GM04503 (cell line): Measurements from ENCODE around the gene PTDSS2.
"Not testable (repeated sequence)": the region's sequence is repeated elsewhere in the genome, so short reads cannot be mapped to it uniquely, and the experiment has no call there.

Experiments used
- DNase-seq: peaks from one replicate; pipeline ENCODE4 v3.0.0-alpha.2; 2012; ENCODE audit warnings: low read depth

The PTDSS2 gene

DNA sequence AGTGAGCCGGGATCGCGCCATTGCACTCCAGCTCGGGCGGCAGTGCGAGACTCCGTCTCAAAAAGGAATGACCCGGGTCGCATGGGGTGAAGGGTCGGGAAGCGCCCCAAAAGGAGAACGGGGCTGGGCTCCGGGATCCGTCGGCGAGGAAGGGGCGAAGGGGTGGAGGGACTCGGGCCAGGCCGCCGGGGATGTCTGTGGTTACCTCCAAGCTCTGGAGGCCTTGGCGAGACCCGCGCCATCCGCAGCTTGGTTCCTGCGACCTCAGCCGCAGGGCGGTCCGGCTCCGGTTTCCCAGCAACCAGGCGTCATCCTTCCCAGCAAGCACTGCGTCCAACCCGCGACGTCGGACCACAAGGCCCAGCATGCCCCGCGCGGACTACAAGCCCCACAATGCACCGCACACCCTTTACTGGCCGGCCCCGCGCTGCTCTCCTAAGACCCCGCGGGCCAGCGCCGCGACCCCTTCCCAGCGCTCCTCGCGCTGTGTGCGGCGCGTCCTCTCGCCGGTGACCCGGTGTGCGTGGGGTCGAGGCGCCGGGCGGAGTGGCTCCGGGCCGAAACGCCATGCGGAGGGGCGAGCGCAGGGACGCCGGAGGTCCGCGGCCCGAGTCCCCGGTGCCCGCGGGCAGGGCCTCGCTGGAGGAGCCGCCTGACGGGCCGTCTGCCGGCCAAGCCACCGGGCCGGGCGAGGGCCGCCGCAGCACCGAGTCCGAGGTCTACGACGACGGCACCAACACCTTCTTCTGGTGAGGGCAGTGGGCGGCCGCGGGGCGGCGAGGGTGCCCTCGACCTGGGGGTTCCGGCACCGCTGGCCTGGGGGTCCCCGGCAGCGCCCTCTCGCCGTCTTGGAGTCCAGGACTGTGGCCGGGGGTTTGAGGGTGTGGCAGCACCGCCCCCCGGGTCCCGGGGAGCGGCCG lies at the start of gene PTDSS2:
PTDSS2 (plus strand) TSS at position 391 of the 920 bp plus-strand sequence; CDS start at position 568, 177 bp downstream.
- peak; percentile 60 for DNase-seq

- not testable (repeated sequence) for DNase-seq
Observed at GRCh38 chr11:401196-401595, 48.9 kb upstream of the PTDSS2 start.

GRCh38 chr11:403021-403760 lies 46.9 kb upstream of the PTDSS2 start:
- DNase-seq: no peak

DNA sequence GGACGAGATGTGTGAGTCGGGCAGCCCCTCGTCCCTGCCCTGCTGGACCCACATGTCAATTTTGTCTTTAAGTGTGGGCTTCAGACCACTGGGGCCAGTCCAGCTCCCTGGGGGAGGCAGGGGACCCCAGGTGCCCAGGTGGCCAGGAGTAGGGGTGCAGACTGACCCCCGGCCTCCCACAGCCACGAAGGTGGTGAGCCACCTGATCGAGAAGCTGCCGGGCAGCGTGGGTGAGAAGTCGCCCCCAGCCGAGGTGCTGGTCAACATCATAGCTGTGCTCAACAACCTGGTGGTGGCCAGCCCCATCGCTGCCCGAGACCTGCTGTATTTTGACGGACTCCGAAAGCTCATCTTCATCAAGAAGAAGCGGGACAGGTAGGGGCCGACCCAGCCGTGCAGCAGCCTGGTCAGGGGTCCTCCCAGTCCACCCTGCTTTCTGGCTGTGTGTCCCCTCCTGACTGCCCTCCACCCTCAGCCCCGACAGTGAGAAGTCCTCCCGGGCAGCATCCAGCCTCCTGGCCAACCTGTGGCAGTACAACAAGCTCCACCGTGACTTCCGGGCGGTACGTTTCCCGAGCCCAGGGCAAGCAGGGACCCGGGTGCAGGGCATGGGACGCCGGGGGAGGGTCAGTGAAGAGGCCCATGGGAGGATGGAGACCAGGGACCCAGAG lies 46.2 kb upstream of the PTDSS2 start:
- DNase-seq: no peak

DNA sequence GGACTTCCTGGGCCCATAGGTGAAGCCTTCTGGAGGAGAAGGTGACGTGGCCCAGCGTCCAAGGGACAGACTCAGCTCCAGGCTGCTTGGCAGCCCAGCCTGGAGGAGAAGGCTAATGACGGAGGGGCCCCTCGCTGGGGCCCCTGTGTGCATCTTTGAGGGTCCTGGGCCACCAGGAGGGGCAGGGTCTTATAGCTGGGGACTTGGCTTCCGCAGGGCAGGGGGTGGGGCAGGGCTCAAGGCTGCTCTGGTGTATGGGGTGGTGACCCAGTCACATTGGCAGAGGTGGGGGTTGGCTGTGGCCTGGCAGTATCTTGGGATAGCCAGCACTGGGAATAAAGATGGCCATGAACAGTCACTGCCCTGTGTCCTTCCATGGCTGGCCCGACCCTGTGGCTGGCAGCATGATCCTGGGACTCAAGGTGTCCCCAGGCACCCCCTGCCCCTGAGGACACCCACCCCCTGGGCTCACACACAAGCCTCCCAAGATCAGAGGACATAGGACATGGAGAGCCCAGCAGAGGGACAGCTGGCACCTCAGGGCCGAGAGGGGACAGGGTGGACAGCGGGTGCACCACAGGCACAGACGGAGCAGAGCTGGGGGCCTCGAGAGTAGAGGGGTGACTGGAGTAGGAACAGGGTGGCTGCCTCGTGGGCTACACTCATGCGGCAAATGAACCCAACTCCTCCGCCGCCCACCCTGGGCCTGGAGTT lies 45.4 kb upstream of the PTDSS2 start:
- no peak for DNase-seq

DNA sequence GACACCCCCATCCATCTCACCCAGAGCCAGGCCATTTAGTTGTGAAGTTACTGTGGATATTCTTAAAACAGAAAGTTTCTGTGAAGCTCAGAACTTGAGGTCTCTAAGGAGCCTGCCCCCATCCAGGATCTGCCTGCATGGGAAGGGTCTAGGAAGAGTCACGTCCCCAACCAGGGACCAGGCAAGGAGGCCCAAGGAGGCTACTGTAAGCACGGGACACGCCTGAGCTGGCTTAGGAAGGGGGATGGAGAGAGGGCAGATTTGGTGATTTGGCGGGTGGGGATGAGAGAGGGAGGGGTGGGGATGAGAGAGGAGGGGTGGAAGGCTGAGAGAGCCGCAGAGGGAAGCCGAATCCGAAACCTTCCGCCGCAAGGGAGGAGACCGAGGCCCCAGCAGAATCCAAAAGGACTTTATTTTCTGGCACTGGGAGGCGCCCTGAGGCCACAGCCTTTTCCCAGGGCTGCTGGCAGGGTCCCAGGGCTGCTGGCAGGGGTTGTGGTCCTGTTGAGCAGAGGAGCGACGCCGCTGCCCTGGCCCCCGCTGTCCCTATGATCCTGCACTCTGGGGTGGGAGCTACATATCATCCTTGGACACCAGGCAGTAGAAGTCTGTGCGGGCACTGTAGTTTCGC lies 44.6 kb upstream of the PTDSS2 start:
- no peak for DNase-seq

DNA sequence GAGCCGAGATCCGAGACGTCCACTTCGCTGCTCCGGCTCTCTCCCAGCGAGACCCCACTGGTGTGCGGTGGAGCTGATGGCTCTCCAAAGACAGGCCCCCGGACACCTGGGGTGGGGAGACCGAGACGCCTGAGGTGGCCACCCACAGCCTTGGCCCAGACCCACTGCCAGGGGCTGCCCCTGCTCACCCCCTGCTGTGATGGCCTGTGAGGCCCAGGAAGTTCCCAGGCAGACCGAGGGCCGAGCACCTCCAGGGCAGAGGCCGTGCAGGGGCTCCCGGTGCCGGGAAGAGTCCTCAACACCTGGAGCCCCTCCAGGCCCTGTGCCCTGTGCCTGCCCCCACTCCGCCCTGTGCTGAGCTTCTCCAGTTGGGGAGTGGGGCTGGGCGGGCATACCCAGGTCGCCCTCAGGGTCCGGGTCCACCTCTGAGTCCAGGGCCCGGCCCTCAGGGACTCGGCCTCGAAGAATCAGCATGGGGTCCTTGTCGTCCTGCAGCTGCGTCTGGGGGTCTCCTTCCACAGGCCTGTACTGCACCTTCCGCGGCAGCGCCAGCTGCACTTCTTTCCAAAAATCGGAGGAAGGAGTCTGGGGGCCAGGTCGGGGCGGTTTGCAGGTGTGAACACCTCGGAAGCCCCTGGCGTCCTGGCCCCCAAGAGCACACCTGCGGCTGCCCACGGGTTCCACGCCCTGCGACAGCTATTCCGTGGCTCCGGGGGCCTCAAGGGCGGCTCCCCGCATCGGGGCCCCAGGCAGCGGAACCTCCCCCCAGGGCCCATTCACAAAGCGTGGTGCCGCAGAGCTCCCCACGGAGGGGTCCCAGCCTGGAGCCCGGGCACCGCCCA lies 43.9 kb upstream of the PTDSS2 start:
- no peak for DNase-seq

DNA sequence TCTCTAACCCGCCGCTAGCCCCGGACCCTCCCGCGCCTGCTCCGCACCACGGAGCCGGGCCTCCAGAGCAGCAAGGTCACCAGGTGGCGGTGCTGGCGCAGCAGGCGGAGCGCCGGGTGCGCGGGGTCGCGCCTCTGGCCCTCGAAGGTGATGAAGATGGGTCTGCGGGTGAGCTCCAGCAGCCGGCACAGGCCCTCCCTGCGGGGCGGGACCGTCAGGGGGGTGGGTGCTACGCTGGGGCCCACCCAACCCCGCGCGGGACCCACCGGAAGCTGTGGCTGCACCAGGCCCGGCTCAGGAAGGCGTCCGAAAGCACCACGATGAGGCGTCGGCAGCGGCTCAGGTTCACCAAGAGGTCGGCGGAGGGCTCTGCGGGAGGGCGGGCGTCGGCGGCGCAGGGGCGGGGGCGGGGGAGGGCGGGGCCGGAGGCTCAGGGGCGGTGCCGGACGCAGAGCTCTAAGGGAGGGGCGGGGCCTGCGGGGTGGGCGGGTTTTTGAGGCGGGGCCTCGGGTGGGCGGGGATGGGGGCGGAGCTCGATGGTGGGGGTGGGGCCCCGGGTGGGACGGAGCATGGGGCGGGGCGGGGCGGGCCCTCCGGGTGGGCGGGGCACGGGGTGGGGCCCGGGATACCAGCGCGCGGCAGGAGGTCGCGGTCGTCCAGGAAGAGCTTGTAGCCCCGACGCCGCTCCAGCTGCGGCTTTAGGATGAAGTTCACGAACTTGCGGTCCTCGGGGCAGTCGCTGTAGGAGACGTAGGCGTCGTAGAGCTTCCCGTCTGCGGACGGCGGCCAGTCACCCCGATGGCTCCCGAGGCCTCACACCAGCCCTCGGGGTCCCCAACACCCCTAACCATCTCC lies 43.1 kb upstream of the PTDSS2 start:
- DNase-seq: peak; percentile 15

- no peak for DNase-seq
Observed at GRCh38 chr11:407651-408123, 42.4 kb upstream of the PTDSS2 start.

GRCh38 chr11:408154-409007 lies 41.7 kb upstream of the PTDSS2 start:
- no peak for DNase-seq

DNA sequence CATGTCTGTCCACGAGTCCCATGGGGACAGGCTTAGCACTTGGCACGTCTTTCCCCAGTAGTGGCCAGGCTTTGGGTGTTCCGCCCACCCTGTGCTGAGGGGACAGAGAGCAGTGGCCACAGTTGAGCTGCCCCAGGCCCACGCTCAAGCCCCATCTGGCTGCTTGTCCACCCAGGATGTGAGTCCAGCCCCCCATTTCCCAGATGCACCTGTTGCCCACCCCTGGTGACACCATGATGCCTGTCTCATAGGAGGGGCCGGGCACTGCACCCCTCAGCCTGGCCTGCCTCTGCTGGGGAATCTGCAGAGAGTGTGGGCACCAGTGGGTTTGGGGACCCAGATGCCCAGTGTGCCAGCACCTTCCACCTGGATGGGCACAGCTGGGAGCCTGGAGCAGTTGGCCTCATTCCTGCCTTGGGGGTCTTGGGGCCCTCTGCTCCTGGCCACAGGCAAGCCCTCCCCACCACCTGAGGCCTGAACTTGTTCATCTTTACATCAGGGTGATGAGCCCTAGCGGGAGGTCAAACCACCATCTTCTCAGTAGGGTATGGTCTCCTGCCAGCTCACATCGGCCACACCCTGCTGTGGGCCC lies 41.0 kb upstream of the PTDSS2 start:
- DNase-seq: no peak

DNA sequence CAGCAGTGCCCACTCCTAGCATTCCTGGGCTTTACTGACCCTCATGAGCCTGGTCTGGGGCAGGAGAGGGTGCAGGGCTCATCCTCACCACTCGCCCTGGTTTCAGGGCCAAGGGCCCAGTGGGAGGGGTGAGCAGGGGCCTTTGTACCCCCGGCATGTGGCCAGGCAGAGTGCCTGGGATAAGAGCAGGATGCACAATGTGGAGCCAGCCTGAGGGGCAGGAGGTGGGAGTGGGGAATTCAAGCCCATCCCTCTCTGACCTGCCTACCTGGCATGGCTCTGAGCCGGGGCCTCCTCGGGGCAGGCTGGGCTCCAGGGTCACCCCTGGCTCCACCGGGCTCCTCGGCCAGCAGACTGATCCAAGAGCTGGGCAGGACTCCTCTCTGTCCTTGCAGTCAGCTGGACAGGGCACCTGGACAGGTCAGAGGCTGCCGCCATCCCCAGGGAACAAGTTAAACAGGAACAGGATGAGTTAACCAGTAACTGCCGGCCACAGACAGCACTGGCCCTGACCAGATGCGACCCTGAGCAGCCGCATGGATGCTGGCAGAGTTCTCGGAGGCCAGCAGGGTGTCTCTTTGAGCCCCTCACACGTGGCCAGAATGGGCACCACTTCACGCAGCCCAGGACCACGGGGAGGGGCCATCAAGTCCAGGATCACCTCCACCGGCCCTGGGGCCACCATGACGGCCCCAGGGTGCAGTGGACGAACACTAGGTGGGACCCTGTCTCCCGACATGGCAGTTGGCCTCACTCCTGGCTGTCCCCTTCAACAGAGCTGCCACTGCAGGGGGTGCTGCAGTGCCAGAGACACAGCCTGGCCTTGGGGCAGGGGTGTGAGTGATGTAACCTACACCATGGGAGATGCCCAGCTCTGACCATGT lies 40.2 kb upstream of the PTDSS2 start:
- no peak for DNase-seq

DNA sequence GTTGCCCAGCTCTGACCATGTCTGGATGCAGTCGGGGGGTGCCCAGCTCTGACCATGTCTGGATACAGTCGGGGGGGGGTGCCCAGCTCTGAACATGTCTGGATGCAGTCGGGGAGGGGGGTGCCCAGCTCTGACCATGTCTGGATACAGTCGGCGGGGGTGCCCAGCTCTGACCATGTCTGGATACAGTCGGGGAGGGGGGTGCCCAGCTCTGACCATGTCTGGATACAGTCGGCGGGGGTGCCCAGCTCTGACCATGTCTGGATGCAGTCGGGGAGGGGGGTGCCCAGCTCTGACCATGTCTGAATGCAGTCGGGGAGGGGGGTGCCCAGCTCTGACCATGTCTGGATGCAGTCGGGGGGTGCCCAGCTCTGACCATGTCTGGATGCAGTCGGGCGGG lies 39.4 kb upstream of the PTDSS2 start:
- DNase-seq: not testable (repeated sequence)

- not testable (repeated sequence) for DNase-seq
Observed at GRCh38 chr11:411520-411919, 38.6 kb upstream of the PTDSS2 start.

GRCh38 chr11:412641-413119 lies 37.4 kb upstream of the PTDSS2 start:
- no peak for DNase-seq

- no peak for DNase-seq
Observed at GRCh38 chr11:413120-414081, 36.7 kb upstream of the PTDSS2 start.
